Myocyte (in vitro differentiated cells): Measurements from ENCODE around the gene GRM6. TPM values are rescaled to one million over a fixed set of nuclear protein-coding genes. Genes with fewer than 3 reads are reported as not detected.

Source experiments
- DNase-seq: peaks from one replicate; pipeline ENCODE4 v3.0.0-alpha.2; 2012; ENCODE audit warnings: low read depth
- total RNA-seq: library from RNA; depleted of rRNA; stranded (reverse); fragments of >200 nt; gene quantifications from 2 replicates; pipeline ENCODE4 v1.2.3, GENCODE V29; 2014

GRM6 gene
- total RNA-seq, 1 donor from 2014 or later, result not detected

GRCh38 chr5:178984145-178985072 lies 10.7 kb downstream of the GRM6 start:
- no peak for DNase-seq

GRCh38 chr5:178983728-178984127 lies 11.4 kb downstream of the GRM6 start:
- no peak for DNase-seq

- no peak for DNase-seq
Observed at GRCh38 chr5:178982941-178983340, 12.2 kb downstream of the GRM6 start.

- DNase-seq, result no peak
Observed at GRCh38 chr5:178981381-178981780, 13.7 kb downstream of the GRM6 start.

- no peak for DNase-seq
Observed at GRCh38 chr5:178965465-178966055, 29.6 kb downstream of the GRM6 start.

- no peak for DNase-seq
Observed at GRCh38 chr5:178941361-178941760, 53.8 kb downstream of the GRM6 start.

- no peak for DNase-seq
Observed at GRCh38 chr5:178940569-178941360, 54.4 kb downstream of the GRM6 start, which contains the start of gene ZNF454. TSS of gene ZNF454 (plus strand) at chr5:178941198. CDS start at chr5:178942792, 1,594 bp downstream.

GRCh38 chr5:178931846-178932760 lies 63.0 kb downstream of the GRM6 start:
- DNase-seq, result no peak

Other genes starting within 250 kb of the GRM6 start
- 12.2 and 16.8 TPM in 2 replicates for gene ZNF354B, start 135.4 kb downstream of the GRM6 start, total RNA-seq
- 1.2 and 4.0 TPM in 2 replicates for gene ZFP2, start 99.4 kb downstream of the GRM6 start, total RNA-seq
- gene ZNF454, start 54.1 kb downstream of the GRM6 start, total RNA-seq, result not detected in 2 replicates
- gene ZNF879, start 28.5 kb upstream of the GRM6 start, total RNA-seq, result 4.8 and 9.1 TPM in 2 replicates
- gene ZNF354C, start 65.1 kb upstream of the GRM6 start, total RNA-seq, result 3.0 and 3.4 TPM in 2 replicates